ENCODE measurements around the gene BANP.
"Not testable (repeated sequence)": the region's sequence is repeated elsewhere in the genome, so short reads cannot be mapped to it uniquely, and the experiment has no call there.

DNA sequence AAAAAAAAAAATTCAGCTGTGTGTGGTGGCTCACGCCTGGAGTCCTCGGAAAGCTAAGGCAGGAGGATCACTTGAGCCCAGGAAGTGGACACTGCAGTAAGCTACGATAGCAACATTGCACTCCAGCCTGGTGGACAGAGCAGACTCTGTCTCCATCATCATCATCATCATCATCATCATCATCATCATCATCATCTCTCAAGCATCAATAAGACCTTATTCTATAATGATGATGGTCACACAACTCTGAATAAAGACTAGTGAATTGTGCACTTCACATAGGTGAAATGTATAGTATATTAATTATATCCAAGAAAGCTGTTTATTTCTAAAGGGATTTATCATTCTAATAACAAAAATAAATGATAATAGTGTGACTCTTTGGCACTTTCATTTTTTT is 143.7 kb downstream of the BANP start:
- TF ChIP-seq, protein P1, sequence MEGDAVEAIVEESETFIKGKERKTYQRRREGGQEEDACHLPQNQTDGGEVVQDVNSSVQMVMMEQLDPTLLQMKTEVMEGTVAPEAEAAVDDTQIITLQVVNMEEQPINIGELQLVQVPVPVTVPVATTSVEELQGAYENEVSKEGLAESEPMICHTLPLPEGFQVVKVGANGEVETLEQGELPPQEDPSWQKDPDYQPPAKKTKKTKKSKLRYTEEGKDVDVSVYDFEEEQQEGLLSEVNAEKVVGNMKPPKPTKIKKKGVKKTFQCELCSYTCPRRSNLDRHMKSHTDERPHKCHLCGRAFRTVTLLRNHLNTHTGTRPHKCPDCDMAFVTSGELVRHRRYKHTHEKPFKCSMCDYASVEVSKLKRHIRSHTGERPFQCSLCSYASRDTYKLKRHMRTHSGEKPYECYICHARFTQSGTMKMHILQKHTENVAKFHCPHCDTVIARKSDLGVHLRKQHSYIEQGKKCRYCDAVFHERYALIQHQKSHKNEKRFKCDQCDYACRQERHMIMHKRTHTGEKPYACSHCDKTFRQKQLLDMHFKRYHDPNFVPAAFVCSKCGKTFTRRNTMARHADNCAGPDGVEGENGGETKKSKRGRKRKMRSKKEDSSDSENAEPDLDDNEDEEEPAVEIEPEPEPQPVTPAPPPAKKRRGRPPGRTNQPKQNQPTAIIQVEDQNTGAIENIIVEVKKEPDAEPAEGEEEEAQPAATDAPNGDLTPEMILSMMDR (IDR thresholded peaks at IDR 0.05; ENCODE audit: control extremely low read depth in 1 of 3, insufficient read depth in 1 of 3, low read depth in 1 of 3, low read length in 3 of 3) = not testable (repeated sequence)
- TF ChIP-seq EP300 (IDR thresholded peaks at IDR 0.05; ENCODE audit: borderline replicate concordance in 1 of 2, low read depth in 2 of 2, low read length in 2 of 2); EZH2 (IDR thresholded peaks at IDR 0.05; ENCODE audit: low read depth, low read length, severe bottlenecking); USF2 (IDR thresholded peaks at IDR 0.05; ENCODE audit: low read length): not testable (repeated sequence)
